GM10248 (cell line): ENCODE results near the gene SULT1E1.

Source experiments
- CTCF ChIA-PET: fragments of 300-600 bp; sonication (Branson Sonifier 250); formaldehyde crosslinking; extraction: SDS; loops from one replicate; lab custom pipeline; 2021; ENCODE audit warnings: antibody characterized with exemption; lab: Yijun Ruan, JAX
- POLR2A ChIA-PET: fragments of 350-650 bp; sonication (Branson Sonifier 250); formaldehyde crosslinking; extraction: SDS; loops from one replicate; lab custom pipeline; 2020; ENCODE audit warnings: antibody characterized with exemption; lab: Yijun Ruan, JAX
- DNase-seq: peaks from one replicate; pipeline ENCODE4 v3.0.0; 2012; ENCODE audit errors: extremely low spot score
- CTCF ChIP-seq: IDR thresholded peaks from 2 replicates; pipeline ENCODE4 v1.5.1; 2012; ENCODE audit warnings: mild to moderate bottlenecking, low read depth; ENCODE audit errors: extremely low read depth, missing control alignments, control extremely low read depth

The SULT1E1 gene

GRCh38 chr4:69860052-69860451 is at the start of gene SULT1E1:
Gene SULT1E1, minus strand, starts transcription at chr4:69860145. Its CDS starts 2,501 bp downstream, at chr4:69857644.
- ChIA-PET POLR2A (no interaction called here), CTCF (interaction anchor here (1.6 kb wide), 1 partner anchor 19 kb away, joined by 3 read pairs; no protein-coding TSS in a partner anchor)
- no peak for DNase-seq
- TF ChIP-seq CTCF, result no peak

GRCh38 chr4:69909195-69909594 is 49.2 kb upstream of the SULT1E1 start:
- no peak for DNase-seq
- ChIA-PET CTCF (no interaction called here), POLR2A (no interaction called here)
- TF ChIP-seq CTCF, result no peak

- CTCF ChIA-PET, result no interaction called here
Measured at GRCh38 chr4:69907151-69907550, 47.2 kb upstream of the SULT1E1 start.

GRCh38 chr4:69896530-69897116 is 36.7 kb upstream of the SULT1E1 start:
- peak; percentile 33 for TF ChIP-seq CTCF
- POLR2A ChIA-PET, result no interaction called here
- CTCF ChIA-PET, result interaction anchor here (0.9 kb wide), 1 partner anchor 287 kb away, joined by 7 read pairs; no protein-coding TSS in a partner anchor
- DNase-seq, result no peak

More at GRCh38 chr4:69907151-69907550, 47.2 kb upstream of the SULT1E1 start:
- POLR2A ChIA-PET, result no interaction called here
- DNase-seq, result no peak
- no peak for TF ChIP-seq CTCF

- ChIA-PET POLR2A (no interaction called here), CTCF (interaction anchor here (1.4 kb wide), 1 partner anchor 17 kb away, joined by 3 read pairs; no protein-coding TSS in a partner anchor)
- DNase-seq, result no peak
- no peak for TF ChIP-seq CTCF
Measured at GRCh38 chr4:69894721-69895120, 34.8 kb upstream of the SULT1E1 start.

- DNase-seq, result no peak
- CTCF ChIA-PET, result interaction anchor here (0.9 to 1.4 kb wide), 4 partner anchors 13 to 293 kb away, joined by 3 to 5 read pairs (median 3); no protein-coding TSS in a partner anchor
- POLR2A ChIA-PET, result interaction anchor here (0.6 kb wide), 1 partner anchor 13 kb away, joined by 3 read pairs; no protein-coding TSS in a partner anchor
- no peak for TF ChIP-seq CTCF
Measured at GRCh38 chr4:69894186-69894585, 34.2 kb upstream of the SULT1E1 start.
